K562 (cell line): ENCODE measurements around the gene H2AZ2.

Experiments
- BHLHE40 ChIP-seq: IDR thresholded peaks from 2 replicates; pipeline ENCODE4 v1.6.1; 2011; ENCODE audit warnings: low read length, improper control_type of control experiment
- EP300 ChIP-seq: IDR thresholded peaks from 2 replicates; pipeline ENCODE4 v1.6.1; 2012; ENCODE audit warnings: low read length, improper control_type of control experiment
- EWSR1 ChIP-seq: fragments of 450-650 bp; IDR thresholded peaks from 2 replicates; pipeline ENCODE4 v1.6.1; 2018; ENCODE audit warnings: borderline replicate concordance, mild to moderate bottlenecking, low read depth, moderate library complexity; ENCODE audit not compliant: partially characterized antibody
- PCBP2 ChIP-seq: fragments of 200-400 bp; formaldehyde crosslinking; IDR thresholded peaks from 2 replicates; pipeline ENCODE4 v1.6.1; 2018; ENCODE audit warnings: low read length, low read depth, mild to moderate bottlenecking, moderate library complexity; ENCODE audit not compliant: poor library complexity, severe bottlenecking
- POLR2A ChIP-seq: fragments of 450-650 bp; conservative IDR thresholded peaks from 2 replicates; pipeline ENCODE4 v1.6.1; 2016
- RBBP5 ChIP-seq: fragments of 200-600 bp; sonication (generic); IDR thresholded peaks from 2 replicates; pipeline ENCODE4 v1.6.1; 2012; ENCODE audit warnings: borderline replicate concordance, mild to moderate bottlenecking, low read length, control low read depth, inconsistent platforms; ENCODE audit not compliant: insufficient read depth, poor library complexity, severe bottlenecking
- SIN3A ChIP-seq, 2 experiments: fragments of 150-350 bp in 1 of 2; IDR thresholded peaks; 2 replicates each; pipeline ENCODE4 v1.6.1; 2011 to 2016; ENCODE audit warnings: borderline replicate concordance in 2 of 2, low read depth in 2 of 2, low read length in 2 of 2, mild to moderate bottlenecking in 2 of 2, moderate library complexity in 2 of 2; ENCODE audit not compliant: control insufficient read depth in 1 of 2
- SMAD3 ChIP-seq: fragments of 450-650 bp; formaldehyde crosslinking; conservative IDR thresholded peaks from 2 replicates; pipeline ENCODE4 v1.4.0; 2020; ENCODE audit warnings: mild to moderate bottlenecking
- ZNF184 ChIP-seq: sonication (generic); formaldehyde crosslinking; IDR thresholded peaks from 2 replicates; pipeline ENCODE4 v1.5.0; 2020; ENCODE audit warnings: missing genetic modification reagents
- TF ChIP-seq, protein P1 (sequence below), 3 experiments: IDR thresholded peaks in 2 of 3; conservative IDR thresholded peaks in 1 of 3; 2 replicates each; pipeline ENCODE4 v1.5.1; 2011 to 2012; ENCODE audit warnings: low read length in 3 of 3, mild to moderate bottlenecking in 3 of 3, control low read depth in 2 of 3, improper control_type of control experiment in 1 of 3, inconsistent platforms in 1 of 3, low read depth in 1 of 3, mixed read lengths in 1 of 3, moderate library complexity in 1 of 3; ENCODE audit not compliant: insufficient read depth in 2 of 3

DNA sequence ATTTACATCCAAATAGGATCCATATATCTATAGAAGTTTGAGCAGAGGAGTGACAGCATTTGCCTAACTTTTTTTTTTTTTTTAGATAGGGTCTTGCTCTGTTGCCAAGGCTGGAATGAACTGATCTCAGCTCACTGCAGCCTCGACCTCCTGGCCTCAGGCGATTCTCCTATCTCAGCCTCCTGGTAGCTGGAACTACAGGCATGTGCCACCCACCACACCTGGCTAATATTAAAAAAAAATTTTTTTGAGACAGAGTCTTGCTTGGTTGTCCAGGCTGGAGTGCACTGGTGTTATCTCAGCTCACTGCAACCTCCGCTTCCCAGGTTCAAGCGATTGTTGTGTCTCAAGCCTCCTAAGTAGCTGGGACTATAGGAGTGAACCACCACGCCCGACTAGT is 36.3 kb downstream of the H2AZ2 start:
- TF ChIP-seq PCBP2 = no peak
- no peak for TF ChIP-seq SMAD3 (CRISPR knock-in tag)
- no peak for TF ChIP-seq SIN3A (IDR thresholded peaks at IDR 0.05; ENCODE audit: borderline replicate concordance in 2 of 2, control insufficient read depth in 1 of 2, low read depth in 2 of 2, low read length in 2 of 2)
- TF ChIP-seq, protein P1, sequence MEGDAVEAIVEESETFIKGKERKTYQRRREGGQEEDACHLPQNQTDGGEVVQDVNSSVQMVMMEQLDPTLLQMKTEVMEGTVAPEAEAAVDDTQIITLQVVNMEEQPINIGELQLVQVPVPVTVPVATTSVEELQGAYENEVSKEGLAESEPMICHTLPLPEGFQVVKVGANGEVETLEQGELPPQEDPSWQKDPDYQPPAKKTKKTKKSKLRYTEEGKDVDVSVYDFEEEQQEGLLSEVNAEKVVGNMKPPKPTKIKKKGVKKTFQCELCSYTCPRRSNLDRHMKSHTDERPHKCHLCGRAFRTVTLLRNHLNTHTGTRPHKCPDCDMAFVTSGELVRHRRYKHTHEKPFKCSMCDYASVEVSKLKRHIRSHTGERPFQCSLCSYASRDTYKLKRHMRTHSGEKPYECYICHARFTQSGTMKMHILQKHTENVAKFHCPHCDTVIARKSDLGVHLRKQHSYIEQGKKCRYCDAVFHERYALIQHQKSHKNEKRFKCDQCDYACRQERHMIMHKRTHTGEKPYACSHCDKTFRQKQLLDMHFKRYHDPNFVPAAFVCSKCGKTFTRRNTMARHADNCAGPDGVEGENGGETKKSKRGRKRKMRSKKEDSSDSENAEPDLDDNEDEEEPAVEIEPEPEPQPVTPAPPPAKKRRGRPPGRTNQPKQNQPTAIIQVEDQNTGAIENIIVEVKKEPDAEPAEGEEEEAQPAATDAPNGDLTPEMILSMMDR (IDR thresholded peaks at IDR 0.05 in 2 of 3, conservative IDR thresholded peaks at IDR 0.05 in 1 of 3; ENCODE audit: insufficient read depth in 2 of 3, low read depth in 1 of 3, low read length in 3 of 3) = no peak
- TF ChIP-seq EP300 = no peak
- no peak for TF ChIP-seq RBBP5
- no peak for TF ChIP-seq POLR2A
- TF ChIP-seq ZNF184 (CRISPR knock-in tag) = no peak
- no peak for TF ChIP-seq BHLHE40
- no peak for TF ChIP-seq EWSR1
